K562 (cell line): Measurements from ENCODE around the gene EMC6. TPM values are rescaled to one million over a fixed set of nuclear protein-coding genes. Genes with fewer than 3 reads are reported as not detected.
A peak's percentile ranks its signal among the peaks of the same experiment; 100 is the strongest.

ENCODE experiments used
- ATAC-seq: fragments of 200-7000 bp; cut with Tn5 transposase; 3 replicates; pipeline ENCODE4 v1.9.1; 2020; ENCODE audit warnings: moderate library complexity
- BruUV-seq: library from RNA; stranded (reverse); fragments of 400-500 nt; replicated peaks from 2 replicates; lab custom pipeline; 2021; lab: Mats Ljungman, UMichigan
- CTCF ChIA-PET: fragments of 300-600 bp; formaldehyde crosslinking; extraction: SDS; loops from one replicate; lab custom pipeline; 2021; ENCODE audit warnings: low intra/inter-chr PET ratio; lab: Yijun Ruan, JAX
- POLR2A ChIA-PET: fragments of 300-600, 350-650 bp; sonication (Branson Sonifier 250); formaldehyde crosslinking; extraction: SDS; loops from one replicate; lab custom pipeline; 2021; ENCODE audit warnings: antibody characterized with exemption, inconsistent platforms; lab: Yijun Ruan, JAX
- DNase-seq, 4 experiments: peaks; one replicate each; pipeline versions ENCODE4 v3.0.0 to v3.0.0-alpha.2; 2011 to 2018; ENCODE audit warnings: low spot score in 3 of 4, mixed read lengths in 3 of 4; ENCODE audit errors: extremely low read depth in 1 of 4
- FAIRE-seq: peaks from 2 replicates; lab custom pipeline; 2011; peaks lifted over from hg19 to GRCh38; lab: Jason Lieb, UNC
- H2AFZ ChIP-seq: 2 replicates; pipeline ENCODE4 v1.6.0; 2011; ENCODE audit warnings: low read depth, low read length, control low read depth, inconsistent platforms
- H3K27ac ChIP-seq: fragments of 200-600 bp; 3 replicates; pipeline ENCODE4 v1.8.0; 2011; ENCODE audit warnings: low read depth, mild to moderate bottlenecking, control low read depth, inconsistent platforms, low read length, moderate library complexity, mixed read lengths; ENCODE audit errors: extremely low read depth
- H3K27me3 ChIP-seq, 2 experiments: fragments of 300-600 bp in 1 of 2; 2 replicates in 1 of 2; 3 replicates in 1 of 2; pipeline versions ENCODE4 v1.6.0 to v1.8.0; 2011; ENCODE audit warnings: inconsistent platforms in 2 of 2, low read length in 2 of 2, mild to moderate bottlenecking in 1 of 2, mixed read lengths in 1 of 2, moderate library complexity in 1 of 2; ENCODE audit not compliant: control insufficient read depth in 2 of 2, insufficient read depth in 2 of 2
- H3K36me3 ChIP-seq: fragments of 300-600 bp; 3 replicates; pipeline ENCODE4 v1.8.0; 2011; ENCODE audit warnings: mild to moderate bottlenecking, low read length, inconsistent platforms; ENCODE audit not compliant: control insufficient read depth, insufficient read depth
- H3K4me1 ChIP-seq, 2 experiments: fragments of 200-600 bp in 1 of 2; replicated peaks in 1 of 2; 2 replicates in 1 of 2; 3 replicates in 1 of 2; pipeline versions ENCODE4 v1.5.1 to v1.8.0; 2011; ENCODE audit warnings: inconsistent platforms in 2 of 2, low read length in 2 of 2, mild to moderate bottlenecking in 1 of 2, mixed read lengths in 1 of 2, moderate library complexity in 1 of 2; ENCODE audit not compliant: control insufficient read depth in 2 of 2, insufficient read depth in 2 of 2
- H3K4me2 ChIP-seq: 2 replicates; pipeline ENCODE4 v1.6.1; 2011; ENCODE audit warnings: low read length, control low read depth, inconsistent platforms, mixed read lengths; ENCODE audit not compliant: insufficient read depth
- H3K4me3 ChIP-seq: fragments of 200-600 bp; sonication (generic), shearing (Covaris generic); 2 replicates; pipeline ENCODE4 v1.5.1; 2016; ENCODE audit warnings: control low read depth, inconsistent platforms
- H3K79me2 ChIP-seq: fragments of 200-600 bp; 3 replicates; pipeline ENCODE4 v1.8.0; 2011; ENCODE audit warnings: low read length, inconsistent platforms; ENCODE audit not compliant: control insufficient read depth, insufficient read depth
- H3K9ac ChIP-seq, 2 experiments: 2 replicates each; pipeline versions ENCODE4 v1.6.0 to v1.6.1; 2011; ENCODE audit warnings: low read depth in 2 of 2, low read length in 2 of 2, control low read depth in 1 of 2, inconsistent platforms in 1 of 2, mild to moderate bottlenecking in 1 of 2, mixed read lengths in 1 of 2; ENCODE audit not compliant: insufficient read depth in 1 of 2
- H3K9me1 ChIP-seq: one replicate; pipeline ENCODE4 v1.6.0; 2011; ENCODE audit warnings: inconsistent platforms, mild to moderate bottlenecking, low read length, moderate library complexity; ENCODE audit not compliant: control insufficient read depth, insufficient read depth
- H3K9me3 ChIP-seq: replicated peaks from 2 replicates; pipeline ENCODE4 v1.5.1; 2011; ENCODE audit warnings: low read depth, low read length, inconsistent platforms; ENCODE audit not compliant: control insufficient read depth, insufficient read depth
- H4K20me1 ChIP-seq: replicated peaks from 2 replicates; pipeline ENCODE4 v1.6.1; 2011; ENCODE audit warnings: low read length, inconsistent platforms, mixed read lengths; ENCODE audit not compliant: control insufficient read depth, insufficient read depth
- FOXK2 ChIP-seq, 2 experiments: fragments of 450-650 bp; IDR thresholded peaks in 1 of 2; conservative IDR thresholded peaks in 1 of 2; 2 replicates each; pipeline ENCODE4 v1.6.1; 2016; ENCODE audit warnings: low read depth in 2 of 2, mild to moderate bottlenecking in 1 of 2
- GABPB2 ChIP-seq: fragments of 250-450 bp; sonication (Bioruptor Pico); conservative IDR thresholded peaks from 2 replicates; pipeline ENCODE4 v1.5.1; 2021; ENCODE audit warnings: mild to moderate bottlenecking
- IRF2 ChIP-seq: sonication (generic); formaldehyde crosslinking; IDR thresholded peaks from 2 replicates; pipeline ENCODE4 v1.8.1; 2022; ENCODE audit warnings: mild to moderate bottlenecking, missing genetic modification reagents
- PCBP1 ChIP-seq: fragments of 200-400 bp; formaldehyde crosslinking; IDR thresholded peaks from 2 replicates; pipeline ENCODE4 v1.6.1; 2018; ENCODE audit warnings: mild to moderate bottlenecking, low read depth, low read length; ENCODE audit not compliant: poor library complexity, severe bottlenecking
- RBM22 ChIP-seq: fragments of 200-400 bp; formaldehyde crosslinking; IDR thresholded peaks from 2 replicates; pipeline ENCODE4 v1.6.1; 2018; ENCODE audit warnings: low read length, low read depth; ENCODE audit not compliant: poor library complexity, severe bottlenecking
- ZBTB2 ChIP-seq: fragments of 450-650 bp; IDR thresholded peaks from 2 replicates; pipeline ENCODE4 v1.6.1; 2016; ENCODE audit warnings: antibody characterized with exemption
- ZNF79 ChIP-seq: fragments of 250-450 bp; sonication (Bioruptor Pico); IDR thresholded peaks from 2 replicates; pipeline ENCODE4 v1.4.0; 2020; ENCODE audit warnings: low read depth, mild to moderate bottlenecking, moderate library complexity
- WGBS: fragments of 100-300 bp; shearing (Covaris generic); methylation state at CpG from one replicate; pipeline ENCODE4 v1.1.6; 2016; ENCODE audit warnings: low coverage, mixed read lengths; ENCODE audit not compliant: insufficient coverage; ENCODE audit errors: missing lambda C conversion rate; 5-methylcytosine and 5-hydroxymethylcytosine counted together
- in situ Hi-C: fragments of 300-500 bp; cut with MboI; formaldehyde crosslinking; loops from 4 replicates; pipeline ENCODE4 v1.15.0; 2018; ENCODE audit warnings: inconsistent platforms, mixed read lengths
- intact Hi-C: fragments of 100-400 bp; cut with micrococcal nuclease; formaldehyde crosslinking; loops from 2 replicates; pipeline ENCODE4 v1.14.2; 2022
- polyA plus RNA-seq, 8 experiments: library from polyadenylated mRNA; depleted of rRNA in 4 of 8; stranded (reverse) in 5 of 8; unstranded in 3 of 8; fragments of >200 nt; fragmentation: Nextera tagmentation in 2 of 8; fragmentation: Illumina TruSeq in 1 of 8; extraction: Ambion mirVana in 2 of 8; extraction: Trizol in 1 of 8; gene quantifications; 2 replicates each; pipeline versions ENCODE4 v1.2.1 to v1.2.3, GENCODE V29; 2011 to 2014; ENCODE audit warnings: inconsistent platforms in 1 of 8, missing spikeins in 1 of 8
- total RNA-seq, 7 experiments: library from RNA; depleted of rRNA in 6 of 7; stranded (reverse); fragments of >200 nt in 6 of 7; fragmentation: Illumina TruSeq in 2 of 7; extraction: Trizol in 2 of 7; gene quantifications; 2 replicates each; pipeline versions ENCODE4 v1.2.1 to v1.2.3, GENCODE V29; 2011 to 2021; ENCODE audit warnings: low replicate concordance in 1 of 7

The EMC6 gene
- total and polyA plus RNA-seq, 9 of the 15 experiments (the other 6 are each of a cell fraction or from before 2014, with no cell fraction given): 2.9 to 136 (median 24.9) TPM

DNA sequence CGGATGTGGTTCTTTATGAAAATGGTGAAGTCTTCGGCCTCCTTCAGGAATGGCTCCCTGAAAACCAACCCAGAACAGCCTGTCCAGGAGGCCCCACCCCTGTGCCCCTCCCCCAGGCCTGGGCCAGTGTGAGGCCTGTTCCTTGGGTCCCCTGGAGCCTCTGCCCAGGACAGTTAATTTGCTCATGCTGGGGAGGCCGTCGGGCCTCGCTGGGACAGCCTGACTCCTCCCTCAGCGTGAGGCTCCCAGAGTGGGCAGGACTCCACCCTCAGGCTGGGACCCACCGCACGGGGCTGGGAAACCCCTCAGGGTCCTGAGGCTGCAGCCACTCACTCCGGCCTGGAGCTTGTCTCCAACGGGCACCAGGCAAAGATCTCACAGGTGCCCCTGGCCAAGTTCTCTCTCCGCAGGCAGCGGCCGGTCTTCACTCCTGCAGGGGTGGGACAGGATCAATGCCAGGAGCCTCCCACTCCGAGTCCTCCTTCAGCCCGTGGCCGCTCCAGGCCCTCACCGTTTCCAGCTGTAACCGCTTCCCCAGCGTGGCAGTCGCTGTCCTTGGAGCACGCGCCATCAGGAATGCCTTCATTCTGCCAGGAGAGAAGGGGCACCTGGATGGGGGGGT, 21.6 kb downstream of the EMC6 start:
- TF ChIP-seq IRF2 (CRISPR knock-in tag): no peak
- TF ChIP-seq RBM22: no peak
- no peak for TF ChIP-seq PCBP1
- no peak for TF ChIP-seq ZBTB2
- TF ChIP-seq ZNF79: no peak
- no peak for TF ChIP-seq GABPB2 (CRISPR knock-in tag)
- TF ChIP-seq FOXK2 (conservative IDR thresholded peaks at IDR 0.05 in 1 of 2, IDR thresholded peaks at IDR 0.05 in 1 of 2; ENCODE audit: low read depth in 2 of 2): no peak
- TF ChIP-seq, all 486 proteins: peak for 0
- ChIA-PET POLR2A (no interaction called here), CTCF (no interaction called here)
- in situ Hi-C loops: no loop called here
- DNase-seq (no peak), FAIRE-seq (no peak), ATAC-seq (peak; percentile 50; the same call in 2 of the 3 replicates)
- Histone ChIP-seq H3K27ac (no peak overlapping the region), H3K4me1 (peaks cover 0 to 33% of the 10 kb centered on the region in 2 experiments; a peak in 2 of 5 replicates), H3K27me3 (no peaks in the 10 kb centered on the region), H3K9me1 (no peaks in the 10 kb centered on the region), H4K20me1 (no peaks in the 10 kb centered on the region), H3K36me3 (no peaks in the 10 kb centered on the region), H3K4me2 (no peak overlapping the region), H3K9me3 (no peaks in the 10 kb centered on the region), H3K79me2 (no peaks in the 10 kb centered on the region), H2AFZ (no peak overlapping the region), H3K9ac (no peak overlapping the region), H3K4me3 (no peak overlapping the region)
- intact Hi-C loops: loop anchor here (10.0 kb wide), 1 partner anchor 85 kb away; the partner anchor contains the start of gene TRPV1
- WGBS: 58% methylated on average over 14 of the region's 22 CpGs
- no TSS peak for BruUV-seq
